Measurements from ENCODE around the gene UBE2M. TPM values are rescaled to one million over a fixed set of nuclear protein-coding genes. Genes with fewer than 3 reads are reported as not detected.
"Not testable (repeated sequence)": the region's sequence is repeated elsewhere in the genome, so short reads cannot be mapped to it uniquely, and the experiment has no call there.

The UBE2M gene
- total RNA-seq, 1 experiment from 2014 or later: 133 TPM

- Histone ChIP-seq H3K4me1 (peaks cover 11% of the 10 kb centered on the region), H3K36me3 (ENCODE audit: control insufficient read depth, insufficient read depth, low read length) (peaks cover 18% of the 10 kb centered on the region), H3K27me3 (replicated peaks; ENCODE audit: control insufficient read depth, insufficient read depth, low read length) (no peaks in the 10 kb centered on the region), H3K4me3 (ENCODE audit: low read depth, low read length) (peak within 1 kb of the TSS; percentile 87), H3K9me3 (no peaks in the 10 kb centered on the region)
- TF ChIP-seq, protein P1, sequence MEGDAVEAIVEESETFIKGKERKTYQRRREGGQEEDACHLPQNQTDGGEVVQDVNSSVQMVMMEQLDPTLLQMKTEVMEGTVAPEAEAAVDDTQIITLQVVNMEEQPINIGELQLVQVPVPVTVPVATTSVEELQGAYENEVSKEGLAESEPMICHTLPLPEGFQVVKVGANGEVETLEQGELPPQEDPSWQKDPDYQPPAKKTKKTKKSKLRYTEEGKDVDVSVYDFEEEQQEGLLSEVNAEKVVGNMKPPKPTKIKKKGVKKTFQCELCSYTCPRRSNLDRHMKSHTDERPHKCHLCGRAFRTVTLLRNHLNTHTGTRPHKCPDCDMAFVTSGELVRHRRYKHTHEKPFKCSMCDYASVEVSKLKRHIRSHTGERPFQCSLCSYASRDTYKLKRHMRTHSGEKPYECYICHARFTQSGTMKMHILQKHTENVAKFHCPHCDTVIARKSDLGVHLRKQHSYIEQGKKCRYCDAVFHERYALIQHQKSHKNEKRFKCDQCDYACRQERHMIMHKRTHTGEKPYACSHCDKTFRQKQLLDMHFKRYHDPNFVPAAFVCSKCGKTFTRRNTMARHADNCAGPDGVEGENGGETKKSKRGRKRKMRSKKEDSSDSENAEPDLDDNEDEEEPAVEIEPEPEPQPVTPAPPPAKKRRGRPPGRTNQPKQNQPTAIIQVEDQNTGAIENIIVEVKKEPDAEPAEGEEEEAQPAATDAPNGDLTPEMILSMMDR (IDR thresholded peaks at IDR 0.05; ENCODE audit: insufficient read depth in 1 of 2, low read depth in 1 of 2, low read length in 1 of 2, severe bottlenecking in 1 of 2, unreplicated experiment in 1 of 2): no peak
- Mint-ChIP-seq H3K27me3 (ENCODE audit: insufficient read depth, unreplicated experiment) (peaks cover 9% of the 10 kb centered on the region), H3K4me3 (ENCODE audit: unreplicated experiment) (peak within 1 kb of the TSS; percentile 92), H3K4me1 (ENCODE audit: low read depth, unreplicated experiment) (peaks cover 14% of the 10 kb centered on the region), H3K9me3 (ENCODE audit: unreplicated experiment) (no peaks in the 10 kb centered on the region), H3K27ac (ENCODE audit: unreplicated experiment) (peak within 1 kb of the TSS; percentile 97), H3K36me3 (ENCODE audit: insufficient read depth, unreplicated experiment) (peaks cover 54% of the 10 kb centered on the region)
- peak; percentile 99 for DNase-seq
- CTCF ChIA-PET: interaction anchor here (1.0 to 1.6 kb wide), 7 partner anchors 11 to 32 kb away, joined by 3 to 22 read pairs (median 5); partner anchors contain the start of genes CHMP2A and ZBTB45
- POLR2A ChIA-PET: interaction anchor here (0.5 to 1.4 kb wide), 19 partner anchors 10 to 217 kb away, joined by 3 to 40 read pairs (median 5); partner anchors contain the start of genes CHMP2A, MZF1, ZBTB45 and ZNF497
- intact Hi-C loops (cut with micrococcal nuclease; ENCODE audit: unreplicated experiment): loop anchor here (1.0 kb wide), 5 partner anchors 11 to 157 kb away; partner anchors contain the start of genes CHMP2A, RPS5 and ZBTB45
- TSS peak; percentile 100 for BruUV-seq (replicated peaks)
Observed at GRCh38 chr19:58543826-58544590, 14.4 kb downstream of the UBE2M start, which contains the start of gene TRIM28. Gene TRIM28 (plus strand): TSS chr19:58544064. CDS start chr19:58544758, 694 bp downstream.

DNA sequence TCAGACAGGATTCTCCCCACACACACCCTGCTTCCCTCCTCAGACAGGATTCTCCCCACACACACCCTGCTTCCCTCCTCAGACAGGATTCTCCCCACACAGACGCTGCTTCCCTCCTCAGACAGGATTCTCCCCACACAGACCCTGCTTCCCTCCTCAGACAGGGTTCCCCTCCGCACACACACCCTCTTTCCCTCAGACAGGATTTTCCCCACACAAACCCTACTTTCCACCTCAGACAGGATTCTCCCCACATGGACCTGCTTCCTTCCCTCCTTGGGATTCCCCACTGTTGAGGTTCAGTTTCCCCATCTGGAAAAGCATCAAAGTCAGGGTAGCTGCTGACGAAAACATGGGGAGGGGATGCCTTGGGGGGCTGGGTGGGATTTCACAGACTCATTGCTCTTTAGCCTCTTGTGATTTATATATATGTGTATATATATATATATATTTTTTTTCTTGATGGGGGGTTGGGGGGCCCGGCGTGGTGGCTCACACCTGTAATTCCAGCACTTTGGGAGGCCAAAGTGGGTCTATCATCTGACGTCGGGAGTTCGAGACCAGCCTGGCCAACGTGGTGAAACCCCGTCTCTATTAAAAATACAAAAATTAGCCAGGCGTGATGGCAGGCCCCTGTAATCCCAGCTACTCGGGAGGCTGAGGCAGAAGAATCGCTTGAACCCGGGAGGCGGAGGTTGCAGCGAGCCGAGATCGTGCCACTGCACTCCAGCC is 15.6 kb downstream of the UBE2M start:
- Mint-ChIP-seq H3K4me3 (ENCODE audit: unreplicated experiment) (peak overlapping the region; percentile 16), H3K27ac (ENCODE audit: unreplicated experiment) (peak overlapping the region; percentile 97), H3K4me1 (ENCODE audit: low read depth, unreplicated experiment) (peaks cover 20% of the 10 kb centered on the region), H3K36me3 (ENCODE audit: insufficient read depth, unreplicated experiment) (peaks cover 54% of the 10 kb centered on the region)
- ChIA-PET POLR2A (interaction anchor here (1.4 kb wide), 2 partner anchors 23 to 33 kb away, joined by 21 to 37 read pairs; partner anchors contain the start of gene ZBTB45), CTCF (interaction anchor here (1.4 to 1.6 kb wide), 3 partner anchors 16 to 33 kb away, joined by 3 to 22 read pairs (median 6); partner anchors contain the start of gene ZBTB45)
- DNase-seq; H3K27me3 ChIP-seq (replicated peaks; ENCODE audit: control insufficient read depth, insufficient read depth, low read length); H3K9me3 Mint-ChIP-seq (ENCODE audit: unreplicated experiment); H3K9me3 ChIP-seq; intact Hi-C loops (cut with micrococcal nuclease; ENCODE audit: unreplicated experiment); H3K27me3 Mint-ChIP-seq (ENCODE audit: insufficient read depth, unreplicated experiment); BruUV-seq (replicated peaks): not testable (repeated sequence)
- peak overlapping the region; percentile 54 for H3K4me3 ChIP-seq (ENCODE audit: low read depth, low read length)
- peaks cover 13% of the 10 kb centered on the region for H3K36me3 ChIP-seq (ENCODE audit: control insufficient read depth, insufficient read depth, low read length)
- H3K4me1 ChIP-seq: peaks cover 11% of the 10 kb centered on the region

- H3K27me3 ChIP-seq (replicated peaks; ENCODE audit: control insufficient read depth, insufficient read depth, low read length); H3K27me3 Mint-ChIP-seq (ENCODE audit: insufficient read depth, unreplicated experiment); H3K4me1 ChIP-seq; H3K9me3 ChIP-seq; intact Hi-C loops (cut with micrococcal nuclease; ENCODE audit: unreplicated experiment); H3K4me1 Mint-ChIP-seq (ENCODE audit: low read depth, unreplicated experiment); DNase-seq; BruUV-seq (replicated peaks); H3K36me3 ChIP-seq (ENCODE audit: control insufficient read depth, insufficient read depth, low read length); POLR2A ChIA-PET; H3K9me3 Mint-ChIP-seq (ENCODE audit: unreplicated experiment); CTCF ChIA-PET: not testable (repeated sequence)
- H3K4me3 Mint-ChIP-seq (ENCODE audit: unreplicated experiment): peak overlapping the region; percentile 87
- H3K4me3 ChIP-seq (ENCODE audit: low read depth, low read length): peak overlapping the region; percentile 45
- H3K36me3 Mint-ChIP-seq (ENCODE audit: insufficient read depth, unreplicated experiment): peaks cover 18% of the 10 kb centered on the region
- H3K27ac Mint-ChIP-seq (ENCODE audit: unreplicated experiment): peak overlapping the region; percentile 92
Observed at GRCh38 chr19:58539169-58539559, 19.2 kb downstream of the UBE2M start.

Data from Caco-2 (cell line).